ENCODE results near the gene HAUS5.

DNA sequence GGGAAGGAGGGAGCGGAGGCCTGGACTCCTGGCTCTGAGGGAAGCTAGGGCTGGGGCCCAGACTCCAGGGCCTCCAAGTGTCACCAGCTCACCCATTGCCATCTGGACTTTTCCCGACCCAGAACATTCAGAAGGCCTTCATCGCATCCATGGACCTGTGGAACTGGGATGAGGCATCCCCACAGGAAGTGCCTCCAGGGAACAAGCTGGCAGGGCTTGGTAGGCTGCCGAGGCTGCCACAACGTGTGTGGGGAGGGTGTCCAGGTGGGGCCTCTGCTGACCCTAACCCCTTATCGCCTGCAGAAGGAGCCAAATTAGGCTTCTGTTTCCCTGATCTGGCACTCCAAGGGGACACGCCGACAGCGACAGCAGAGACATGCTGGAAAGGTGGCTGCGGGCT, 29.8 kb downstream of the HAUS5 start:
- TF ChIP-seq, protein P1, sequence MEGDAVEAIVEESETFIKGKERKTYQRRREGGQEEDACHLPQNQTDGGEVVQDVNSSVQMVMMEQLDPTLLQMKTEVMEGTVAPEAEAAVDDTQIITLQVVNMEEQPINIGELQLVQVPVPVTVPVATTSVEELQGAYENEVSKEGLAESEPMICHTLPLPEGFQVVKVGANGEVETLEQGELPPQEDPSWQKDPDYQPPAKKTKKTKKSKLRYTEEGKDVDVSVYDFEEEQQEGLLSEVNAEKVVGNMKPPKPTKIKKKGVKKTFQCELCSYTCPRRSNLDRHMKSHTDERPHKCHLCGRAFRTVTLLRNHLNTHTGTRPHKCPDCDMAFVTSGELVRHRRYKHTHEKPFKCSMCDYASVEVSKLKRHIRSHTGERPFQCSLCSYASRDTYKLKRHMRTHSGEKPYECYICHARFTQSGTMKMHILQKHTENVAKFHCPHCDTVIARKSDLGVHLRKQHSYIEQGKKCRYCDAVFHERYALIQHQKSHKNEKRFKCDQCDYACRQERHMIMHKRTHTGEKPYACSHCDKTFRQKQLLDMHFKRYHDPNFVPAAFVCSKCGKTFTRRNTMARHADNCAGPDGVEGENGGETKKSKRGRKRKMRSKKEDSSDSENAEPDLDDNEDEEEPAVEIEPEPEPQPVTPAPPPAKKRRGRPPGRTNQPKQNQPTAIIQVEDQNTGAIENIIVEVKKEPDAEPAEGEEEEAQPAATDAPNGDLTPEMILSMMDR (IDR thresholded peaks at IDR 0.05): no peak
- TF ChIP-seq POLR2A (IDR thresholded peaks at IDR 0.05) (no peak), EP300 (IDR thresholded peaks at IDR 0.05) (no peak)
